Activated CD4-positive, CD25-positive, alpha-beta regulatory T cell (primary cell): ENCODE measurements around the gene SMCO3.

Experiments
- DNase-seq, 4 experiments: peaks; one replicate each; lab custom pipeline; 2025; lab: John Stamatoyannopoulos, UW

The SMCO3 gene

GRCh38 chr12:14827043-14827442 lies 13.1 kb upstream of the SMCO3 start:
- no peak for DNase-seq

- no peak for DNase-seq
Observed at GRCh38 chr12:14826491-14826890, 12.5 kb upstream of the SMCO3 start.

GRCh38 chr12:14825256-14825655 lies 11.3 kb upstream of the SMCO3 start:
- no peak for DNase-seq

GRCh38 chr12:14824012-14824634 lies 10.1 kb upstream of the SMCO3 start:
- DNase-seq, result no peak

GRCh38 chr12:14811486-14811885 lies 2.5 kb downstream of the SMCO3 start:
- DNase-seq, result no peak

GRCh38 chr12:14810953-14811483 lies 3.0 kb downstream of the SMCO3 start:
- DNase-seq, result no peak

- no peak for DNase-seq
Observed at GRCh38 chr12:14810167-14810952, 3.6 kb downstream of the SMCO3 start.

- DNase-seq, result no peak
Observed at GRCh38 chr12:14803830-14804160, 10.2 kb downstream of the SMCO3 start.

- peak; percentile 64 to 74 (median 72) for DNase-seq
Observed at GRCh38 chr12:14803011-14803829, 10.8 kb downstream of the SMCO3 start, which contains the start of the genes C12orf60 and WBP11. Gene C12orf60 (plus strand): TSS chr12:14803670. CDS start chr12:14822936, 19,266 bp downstream. Gene WBP11 (minus strand): TSS chr12:14803478. CDS start chr12:14801383, 2,095 bp downstream.

GRCh38 chr12:14802721-14803010 lies 11.3 kb downstream of the SMCO3 start:
- DNase-seq, result no peak

- DNase-seq, result no peak
Observed at GRCh38 chr12:14802247-14802646, 11.7 kb downstream of the SMCO3 start.

- DNase-seq, result no peak
Observed at GRCh38 chr12:14795028-14795448, 18.9 kb downstream of the SMCO3 start.

- no peak for DNase-seq
Observed at GRCh38 chr12:14785568-14785967, 28.4 kb downstream of the SMCO3 start.

- DNase-seq, result no peak
Observed at GRCh38 chr12:14784471-14784870, 29.5 kb downstream of the SMCO3 start.

- DNase-seq, result no peak
Observed at GRCh38 chr12:14782756-14783155, 31.2 kb downstream of the SMCO3 start.

GRCh38 chr12:14781563-14781962 lies 32.4 kb downstream of the SMCO3 start:
- no peak for DNase-seq

- no peak for DNase-seq
Observed at GRCh38 chr12:14780859-14781258, 33.1 kb downstream of the SMCO3 start.

- DNase-seq, result no peak
Observed at GRCh38 chr12:14779834-14780233, 34.1 kb downstream of the SMCO3 start.

- DNase-seq, result no peak
Observed at GRCh38 chr12:14777271-14777670, 36.7 kb downstream of the SMCO3 start.

- DNase-seq, result no peak
Observed at GRCh38 chr12:14776236-14776961, 37.6 kb downstream of the SMCO3 start.

- no peak for DNase-seq
Observed at GRCh38 chr12:14775636-14775980, 38.4 kb downstream of the SMCO3 start.
